ENCODE results near the gene GUCA2A. TPM values are rescaled to one million over a fixed set of nuclear protein-coding genes. Genes with fewer than 3 reads are reported as not detected.

Gene GUCA2A
- total RNA-seq, 4 donors from 2014 or later, result 3.2 to 2,017 (median 1,376) TPM

DNA sequence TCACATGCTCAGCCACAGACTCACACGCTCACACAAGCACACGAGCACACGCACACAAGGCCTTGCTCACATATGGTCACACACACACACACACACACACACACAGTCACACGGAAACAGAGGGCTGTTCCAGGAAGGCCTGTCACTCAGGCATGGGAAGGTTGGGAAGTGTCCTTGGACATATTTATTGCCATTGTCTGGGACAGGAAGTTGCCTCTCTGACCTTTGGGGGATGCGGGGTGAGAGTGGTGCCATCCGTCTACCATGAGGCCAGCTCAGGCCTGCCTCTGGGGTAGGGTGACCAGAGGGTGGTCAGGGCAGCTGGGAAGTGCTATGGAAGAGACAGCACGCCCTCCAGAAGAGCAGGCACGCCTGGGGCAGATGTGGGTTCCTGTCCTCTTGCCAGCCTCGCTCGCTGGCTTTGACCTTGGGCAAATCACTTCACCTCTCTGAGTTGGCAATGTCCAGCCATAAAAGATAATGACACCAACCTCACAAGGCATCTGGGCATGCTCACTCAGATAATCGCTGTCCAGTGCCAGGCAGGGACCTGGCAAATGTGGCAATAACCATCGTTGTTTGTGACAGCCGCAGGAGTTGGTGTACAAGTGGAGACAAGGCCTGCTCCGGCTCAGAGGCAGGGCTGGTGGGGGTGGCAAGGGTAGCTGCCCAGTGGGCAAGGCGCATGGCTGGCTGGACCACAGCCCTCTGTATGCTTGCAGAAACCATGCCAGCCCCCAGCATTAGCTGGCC, 8.0 kb upstream of the GUCA2A start:
- H3K27me3 ChIP-seq, result no peaks in the 10 kb centered on the region
- peak; percentile 69 for DNase-seq
- TF ChIP-seq POLR2A (IDR thresholded peaks at IDR 0.05), result no peak
- peak in 2 of 3 donors; percentile 42 to 71 for TF ChIP-seq POLR2AphosphoS5 (IDR thresholded peaks at IDR 0.05)
- H3K27ac ChIP-seq, result peak overlapping the region; percentile 47 to 82 (median 71)
- in situ Hi-C loops (cut with MboI; ENCODE audit: low pct_ligation_motif_present in 1 of 4, low pct_unique_long_range_greater_than_20kb in 1 of 4, low sequenced_read_pairs in 3 of 4), result no loop called here
- H3K9me3 ChIP-seq, result no peaks in the 10 kb centered on the region
- intact Hi-C loops (cut with DNase I; ENCODE audit: low total_unique reads), result no loop called here
- H3K4me1 ChIP-seq, result peaks cover 16 to 46% (median 35%) of the 10 kb centered on the region in 4 donors
- no peak overlapping the region for H3K4me3 ChIP-seq
- no peaks in the 10 kb centered on the region for H3K36me3 ChIP-seq
- 42% methylated on average over 14 of the region's 15 CpGs; no CpG with 5 or more reads in 1 of the 2 donors for WGBS, 2 donors (ENCODE audit: low coverage in 1 of 2)

- intact Hi-C loops (cut with DNase I; ENCODE audit: low total_unique reads), result no loop called here
- TF ChIP-seq POLR2AphosphoS5 (IDR thresholded peaks at IDR 0.05) (no peak), EP300 (IDR thresholded peaks at IDR 0.05; ENCODE audit: low read depth) (no peak), POLR2A (IDR thresholded peaks at IDR 0.05) (no peak), CTCF (IDR thresholded peaks at IDR 0.05) (no peak)
- H3K27ac ChIP-seq, result peak overlapping the region in 3 of 4 donors; percentile 69 to 82 (median 73)
Observed at GRCh38 chr1:42171679-42172266, 7.2 kb upstream of the GUCA2A start.

DNA sequence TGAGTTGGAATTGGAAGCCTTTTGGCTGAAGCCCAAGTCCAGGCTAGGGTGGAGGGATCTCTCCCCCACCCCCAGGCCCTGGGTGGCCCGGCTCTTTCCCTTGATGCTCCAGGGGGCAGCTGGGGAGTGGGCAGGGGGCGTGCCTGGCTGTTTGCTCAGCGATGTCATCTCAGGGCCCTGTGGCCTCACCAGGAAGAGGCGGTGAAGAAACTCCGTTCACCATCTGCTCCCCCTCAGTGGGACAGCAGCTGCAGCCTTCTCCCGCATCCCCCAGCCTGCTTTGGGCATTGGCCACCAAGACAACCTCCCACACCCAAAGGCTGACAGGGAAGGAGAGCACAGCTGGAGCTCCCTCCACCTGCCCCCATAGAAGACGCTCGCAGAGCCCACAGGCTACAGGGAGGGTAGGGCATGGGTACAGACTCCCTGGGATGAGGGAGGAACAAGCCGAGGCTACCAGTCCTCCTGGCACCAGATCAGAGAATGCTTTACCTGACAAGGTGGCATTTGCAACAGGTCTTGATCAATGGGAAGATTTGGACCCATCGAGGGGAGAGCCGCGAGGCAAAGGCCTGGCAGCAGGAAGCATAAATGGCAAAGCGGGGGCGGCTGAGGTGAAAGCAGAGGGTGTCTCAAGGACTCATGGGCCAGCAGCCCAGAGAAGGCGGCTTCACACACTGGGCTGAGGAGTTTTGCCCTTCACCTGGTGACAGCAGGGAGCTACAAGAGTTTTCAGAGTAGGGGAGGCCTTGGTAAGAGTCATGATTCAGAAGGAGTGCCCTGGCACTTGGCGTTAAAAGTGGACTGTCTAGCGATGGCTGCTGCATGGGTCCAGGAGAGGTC, 6.5 kb upstream of the GUCA2A start:
- Histone ChIP-seq H3K9me3 (no peaks in the 10 kb centered on the region), H3K27me3 (no peaks in the 10 kb centered on the region), H3K4me3 (no peak overlapping the region), H3K4me1 (peaks cover 16 to 46% (median 37%) of the 10 kb centered on the region in 4 donors), H3K36me3 (no peaks in the 10 kb centered on the region), H3K27ac (peak overlapping the region in 2 of 4 donors; percentile 38 to 46)
- TF ChIP-seq EP300 (IDR thresholded peaks at IDR 0.05; ENCODE audit: low read depth) (no peak), CTCF (IDR thresholded peaks at IDR 0.05) (no peak), POLR2AphosphoS5 (IDR thresholded peaks at IDR 0.05) (no peak), POLR2A (IDR thresholded peaks at IDR 0.05) (no peak)
- intact Hi-C loops (cut with DNase I; ENCODE audit: low total_unique reads), result no loop called here
- DNase-seq, result peak; percentile 8
- in situ Hi-C loops (cut with MboI; ENCODE audit: low pct_ligation_motif_present in 1 of 4, low pct_unique_long_range_greater_than_20kb in 1 of 4, low sequenced_read_pairs in 3 of 4), result no loop called here
- 73% methylated on average over 17 of the region's 17 CpGs; no CpG with 5 or more reads in 1 of the 2 donors for WGBS, 2 donors (ENCODE audit: low coverage in 1 of 2)

More at GRCh38 chr1:42171679-42172266, 7.2 kb upstream of the GUCA2A start:
- no peaks in the 10 kb centered on the region for H3K27me3 ChIP-seq
- no peak for DNase-seq
- H3K4me3 ChIP-seq, result no peak overlapping the region
- H3K4me1 ChIP-seq, result peaks cover 16 to 46% (median 35%) of the 10 kb centered on the region in 4 donors
- 74 to 80% methylated on average over 1 to 6 of the region's 6 CpGs for WGBS, 2 donors (ENCODE audit: low coverage in 1 of 2)
- H3K9me3 ChIP-seq, result no peaks in the 10 kb centered on the region
- in situ Hi-C loops (cut with MboI; ENCODE audit: low pct_ligation_motif_present in 1 of 4, low pct_unique_long_range_greater_than_20kb in 1 of 4, low sequenced_read_pairs in 3 of 4), result no loop called here
- no peaks in the 10 kb centered on the region for H3K36me3 ChIP-seq

DNA sequence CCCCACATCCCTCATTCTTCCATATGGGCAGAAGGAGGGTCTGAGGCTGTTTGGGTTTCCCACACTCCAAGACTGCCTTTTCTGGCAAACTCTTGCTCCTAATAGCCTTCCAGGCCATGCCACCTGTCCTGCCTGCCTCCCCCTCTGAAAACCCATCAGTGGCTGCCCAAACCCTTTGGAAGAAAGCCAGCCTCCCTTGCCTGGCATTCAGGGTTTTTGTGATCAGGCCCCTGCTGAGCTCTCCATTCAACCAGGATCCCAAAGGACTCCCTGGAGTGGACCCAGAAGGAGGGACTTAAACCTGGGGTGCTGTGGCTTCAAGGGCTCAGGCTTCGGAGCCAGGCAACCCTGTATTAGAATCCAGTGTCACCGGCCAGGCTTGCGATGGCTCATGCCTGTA, 4.2 kb upstream of the GUCA2A start:
- Histone ChIP-seq H3K36me3 (no peaks in the 10 kb centered on the region), H3K27ac (peak overlapping the region in 3 of 4 donors; percentile 15 to 34 (median 30)), H3K9me3 (no peaks in the 10 kb centered on the region), H3K4me1 (peaks cover 19 to 62% (median 52%) of the 10 kb centered on the region in 4 donors), H3K4me3 (no peak overlapping the region), H3K27me3 (no peaks in the 10 kb centered on the region)
- intact Hi-C loops (cut with DNase I; ENCODE audit: low total_unique reads) (no loop called here), in situ Hi-C loops (cut with MboI; ENCODE audit: low pct_ligation_motif_present in 1 of 4, low pct_unique_long_range_greater_than_20kb in 1 of 4, low sequenced_read_pairs in 3 of 4) (no loop called here)
- 100% methylated on average over 1 to 3 of the region's 3 CpGs for WGBS, 2 donors (ENCODE audit: low coverage in 1 of 2)
- TF ChIP-seq POLR2AphosphoS5 (IDR thresholded peaks at IDR 0.05) (no peak), EP300 (IDR thresholded peaks at IDR 0.05; ENCODE audit: low read depth) (no peak), CTCF (IDR thresholded peaks at IDR 0.05) (no peak), POLR2A (IDR thresholded peaks at IDR 0.05) (no peak)
- DNase-seq, result peak; percentile 8

Measured in transverse colon (tissue), 4 donors.